NCI-H2227 (cell line): ENCODE measurements around the gene PITPNC1.
"Not testable (repeated sequence)": the region's sequence is repeated elsewhere in the genome, so short reads cannot be mapped to it uniquely, and the experiment has no call there.

Experiments used
- DNase-seq: peaks from one replicate; lab custom pipeline; 2025; ENCODE audit not compliant: unreplicated experiment; lab: John Stamatoyannopoulos, UW

Gene PITPNC1

DNA sequence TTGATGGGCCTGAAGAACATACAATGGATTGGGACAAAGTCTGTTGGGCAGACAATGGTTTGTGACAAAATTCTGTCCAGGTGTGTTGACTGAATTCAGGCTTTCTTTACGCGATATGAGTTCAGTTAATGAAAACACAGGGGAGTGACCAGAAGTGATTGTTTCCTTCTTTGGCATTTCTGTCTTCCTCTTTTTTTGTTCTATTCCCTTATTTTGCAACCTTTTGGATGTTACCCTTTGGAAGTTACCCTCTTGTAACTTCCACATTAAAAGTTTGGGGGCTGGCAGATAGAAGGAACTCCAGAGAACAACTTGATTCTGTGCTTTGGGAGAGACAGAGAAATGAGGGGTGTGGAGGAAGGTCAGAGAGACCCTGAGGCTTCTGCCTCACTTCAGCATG lies 126.7 kb downstream of the PITPNC1 start:
- no peak for DNase-seq

DNA sequence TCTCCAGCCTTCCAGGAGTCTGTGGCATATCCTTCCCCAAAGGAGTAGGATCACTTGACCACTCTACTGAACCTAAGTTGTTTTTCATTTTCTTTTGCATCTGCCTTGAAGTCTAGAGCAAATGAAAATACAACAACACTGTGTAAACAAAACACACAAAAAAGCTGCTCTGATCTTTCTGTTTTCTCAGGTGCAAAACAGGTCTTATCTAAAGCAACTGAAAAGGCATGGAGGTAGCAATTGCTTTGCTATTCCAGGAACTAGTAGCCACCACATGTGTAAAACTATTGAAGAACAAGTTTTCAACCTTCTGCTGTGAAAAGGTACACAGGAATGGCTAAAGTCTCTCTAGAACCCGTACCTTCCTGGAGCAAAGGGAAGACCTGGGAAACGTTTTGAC lies 127.1 kb downstream of the PITPNC1 start:
- DNase-seq = no peak

DNA sequence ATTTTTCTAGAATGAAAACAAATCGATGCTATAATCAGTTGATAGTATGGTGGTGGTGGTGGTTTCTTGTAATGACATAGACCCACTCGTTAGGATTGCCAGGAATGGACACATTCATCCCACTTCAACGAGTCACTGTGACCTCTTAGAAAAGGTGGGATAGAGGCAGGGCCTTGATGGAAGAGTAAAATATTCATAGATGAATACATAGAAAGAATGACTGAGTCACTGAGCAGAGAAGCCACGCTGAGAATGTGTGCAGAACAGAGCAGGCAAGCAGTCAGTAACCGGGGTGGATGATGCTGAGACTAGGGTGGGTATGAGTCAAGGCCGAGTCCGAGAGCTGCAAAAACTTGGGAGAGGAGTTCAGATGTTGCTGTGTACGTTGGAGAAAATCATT lies 129.9 kb downstream of the PITPNC1 start:
- no peak for DNase-seq

DNA sequence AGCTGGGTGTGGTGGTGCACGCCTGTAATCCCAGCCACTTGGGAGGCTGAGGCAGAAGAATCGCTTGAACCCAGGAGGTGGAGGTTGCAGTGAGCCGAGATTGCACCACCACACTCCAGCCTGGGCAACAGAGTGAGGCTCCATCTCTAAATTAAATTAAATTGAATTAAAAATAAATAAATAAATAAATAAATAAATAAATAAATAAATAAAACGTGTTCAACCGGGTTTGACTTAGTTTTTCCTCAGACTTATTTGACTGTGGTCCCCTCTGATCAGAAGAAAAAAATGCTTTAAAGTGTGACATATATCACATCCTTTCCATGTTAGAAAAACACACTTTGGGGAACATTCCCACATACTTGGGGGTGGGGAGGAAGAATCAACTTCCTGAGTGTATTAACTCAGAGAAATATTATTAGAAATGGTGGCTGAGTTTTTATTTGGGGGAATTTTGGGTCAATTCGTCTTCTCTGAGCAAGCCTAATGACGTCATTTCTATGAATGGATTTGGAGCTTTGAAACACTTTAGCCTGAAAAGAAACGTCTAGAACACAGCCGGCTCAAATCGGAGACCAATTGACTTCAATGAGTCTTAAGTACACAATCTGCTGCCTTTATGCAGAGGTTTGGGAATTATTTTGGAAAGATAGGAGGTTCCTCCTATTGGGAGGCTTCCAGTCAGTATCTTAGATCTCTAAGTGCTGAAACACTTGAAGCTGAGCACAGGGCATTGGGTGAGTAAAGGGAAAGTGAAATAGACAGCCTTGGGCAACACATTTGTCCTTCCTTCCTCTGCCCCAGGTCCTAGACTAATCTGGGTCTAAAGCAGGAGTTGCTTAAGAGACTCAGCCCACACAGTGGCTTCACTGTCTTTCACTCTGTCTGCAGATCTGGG lies 132.6 kb downstream of the PITPNC1 start:
- DNase-seq = peak; percentile 20

DNA sequence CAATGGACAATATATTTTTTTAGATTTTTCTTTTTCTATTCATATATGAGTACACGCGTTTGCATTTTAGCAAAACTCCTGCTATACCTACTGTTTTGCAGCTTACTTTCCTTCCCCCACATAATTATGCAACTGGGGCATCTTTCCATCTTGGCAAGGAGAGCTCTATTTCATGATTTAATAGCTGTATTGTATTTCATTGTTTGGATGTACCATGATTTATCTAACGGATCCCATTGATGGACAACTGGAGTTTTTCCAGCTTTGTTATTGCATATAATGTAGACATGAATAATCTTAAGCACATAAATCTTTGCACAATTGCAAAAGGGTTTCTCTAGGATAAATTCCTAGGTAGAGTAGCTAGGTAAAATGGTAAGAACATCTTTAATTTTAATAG lies 133.9 kb downstream of the PITPNC1 start:
- DNase-seq = no peak

DNA sequence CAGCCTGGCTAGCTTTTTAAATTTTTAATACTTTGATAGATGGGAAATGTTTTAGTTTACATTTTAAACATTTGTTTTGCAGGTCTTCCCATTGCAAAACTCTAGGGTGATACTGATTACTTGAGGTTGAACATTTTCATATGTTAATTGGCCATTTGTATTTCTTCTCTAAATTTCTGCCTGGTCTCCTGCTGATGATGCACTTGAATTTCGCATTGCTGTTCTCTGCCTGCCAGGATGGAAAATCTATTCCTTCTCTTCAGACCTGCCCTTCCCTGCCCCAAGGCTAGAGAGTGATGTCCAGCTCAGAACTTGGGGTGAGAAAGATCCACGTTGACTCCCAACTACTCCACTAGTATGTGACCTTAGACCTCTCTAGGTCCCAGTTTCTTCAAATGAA lies 134.7 kb downstream of the PITPNC1 start:
- no peak for DNase-seq

DNA sequence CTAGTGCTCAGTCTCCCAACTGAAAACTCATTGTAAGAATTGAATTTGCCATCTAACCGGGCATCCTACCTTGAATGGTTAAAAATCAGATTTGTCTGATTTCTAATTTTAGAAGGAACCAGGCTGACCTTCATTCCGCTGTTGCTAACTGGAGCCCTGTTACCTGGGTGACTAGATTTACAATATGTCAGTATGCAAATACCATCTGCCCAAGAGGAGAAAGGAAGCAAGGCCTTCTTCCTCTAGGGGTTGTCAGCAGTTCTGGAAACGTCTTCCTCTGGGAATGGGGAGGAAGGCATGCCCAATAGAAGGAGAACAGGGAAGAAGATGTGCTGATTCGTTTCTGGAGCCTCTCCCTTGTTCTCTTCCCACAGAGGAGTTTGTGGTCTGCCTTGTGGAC lies 137.9 kb downstream of the PITPNC1 start:
- no peak for DNase-seq

DNA sequence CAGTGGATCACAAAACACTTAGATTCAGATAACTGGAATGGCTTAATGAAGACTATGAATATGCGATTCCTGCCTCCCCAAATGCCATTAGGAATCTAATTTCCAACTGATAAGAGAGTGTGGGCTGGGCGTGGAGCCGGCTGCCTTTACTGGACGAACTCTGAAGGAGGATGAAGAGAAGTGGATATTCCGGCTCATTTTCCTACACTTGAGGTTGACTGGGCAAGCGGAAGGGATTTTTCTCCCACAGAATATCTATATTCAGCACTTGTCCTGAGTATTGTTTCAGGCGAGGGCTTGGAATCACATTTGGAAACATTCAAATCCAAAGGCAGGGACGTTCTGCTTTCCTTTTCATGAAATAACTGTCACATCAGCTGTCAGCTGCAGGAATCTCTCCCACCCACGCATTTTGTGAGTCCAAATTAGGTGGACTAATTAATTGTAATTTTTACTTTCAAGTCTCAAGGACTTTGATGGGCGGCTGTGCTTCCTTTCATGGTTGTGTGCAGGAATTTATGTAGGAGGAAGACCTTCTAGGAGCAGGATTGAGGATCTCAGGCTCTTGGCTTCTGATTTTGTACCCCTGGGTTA lies 138.5 kb downstream of the PITPNC1 start:
- DNase-seq = no peak

DNA sequence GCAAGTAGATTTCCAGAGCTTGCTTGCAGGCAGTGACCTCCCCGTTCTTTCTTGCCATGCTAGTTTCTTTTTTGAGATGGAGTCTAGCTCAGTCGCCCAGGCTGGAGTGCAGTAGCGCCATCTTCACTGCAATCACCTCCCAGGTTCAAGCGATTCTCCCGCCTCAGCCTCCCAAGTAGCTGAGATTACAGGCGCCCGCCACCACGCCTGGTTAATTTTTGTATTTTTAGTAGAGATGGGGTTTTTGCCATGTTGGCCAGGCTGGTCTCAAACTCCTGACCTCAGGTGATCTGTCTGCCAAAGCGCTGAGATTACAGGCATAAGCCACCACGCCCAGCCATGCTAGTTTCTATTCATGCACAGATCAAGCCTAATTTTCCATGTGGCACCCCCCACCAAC lies 139.5 kb downstream of the PITPNC1 start:
- not testable (repeated sequence) for DNase-seq

DNA sequence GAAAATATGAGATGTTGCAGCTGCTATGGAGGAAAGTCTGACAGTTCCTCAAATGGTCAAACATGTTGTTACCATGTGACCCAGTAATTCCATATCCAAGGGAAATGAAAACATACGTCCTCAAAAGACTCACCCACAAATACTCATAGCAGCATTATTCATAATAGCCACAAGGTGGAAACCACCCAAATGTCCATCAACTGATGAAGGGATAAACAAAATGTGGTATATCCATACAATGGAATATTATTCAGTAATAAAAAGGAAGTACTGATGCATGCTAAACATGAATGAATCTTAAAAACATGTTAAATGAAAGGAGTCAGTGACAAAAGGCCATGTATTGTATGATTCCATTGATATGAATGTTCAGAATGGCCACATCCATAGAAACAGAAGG lies 140.2 kb downstream of the PITPNC1 start:
- DNase-seq = no peak

DNA sequence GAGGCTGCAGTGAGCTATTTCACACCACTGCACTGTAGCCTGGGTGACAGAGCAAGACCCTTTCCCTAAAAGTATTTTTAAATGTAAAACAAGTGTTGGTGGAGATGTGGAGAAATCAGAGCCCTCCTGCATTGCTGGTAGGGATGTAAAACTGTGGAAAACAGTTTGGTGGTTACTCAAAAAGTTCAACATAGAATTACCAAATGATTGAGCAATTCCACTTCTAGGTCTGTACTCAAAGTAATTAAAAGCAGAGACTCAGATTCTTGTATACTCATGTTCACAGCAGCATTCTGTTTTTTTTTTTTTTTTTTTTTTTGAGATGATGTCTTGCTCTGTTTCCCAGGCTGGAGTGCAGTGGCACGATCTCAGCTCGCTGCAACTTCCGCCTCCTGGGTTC lies 141.8 kb downstream of the PITPNC1 start:
- no peak for DNase-seq

DNA sequence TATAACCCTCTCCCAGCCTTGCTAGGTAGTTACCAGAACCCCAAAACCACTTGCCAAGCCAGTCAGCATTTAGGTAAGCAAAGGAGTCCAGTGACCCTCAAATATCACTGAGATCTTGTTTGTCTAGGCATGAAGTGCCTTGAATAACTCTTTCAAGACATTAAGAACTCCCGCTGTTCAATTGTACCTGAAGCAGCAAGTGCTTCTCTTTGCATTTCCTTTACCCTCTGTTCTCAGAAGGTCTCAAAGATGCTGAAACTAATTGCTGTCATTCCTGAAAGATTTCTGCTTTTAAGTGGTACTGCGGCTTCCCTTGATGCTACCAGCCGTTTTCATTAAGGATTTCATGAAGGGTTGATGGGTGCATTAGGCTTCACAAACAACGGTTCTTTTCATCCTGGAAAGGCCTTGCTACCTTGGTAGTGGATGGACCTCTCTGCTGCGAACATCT lies 142.7 kb downstream of the PITPNC1 start:
- peak; percentile 51 for DNase-seq

DNA sequence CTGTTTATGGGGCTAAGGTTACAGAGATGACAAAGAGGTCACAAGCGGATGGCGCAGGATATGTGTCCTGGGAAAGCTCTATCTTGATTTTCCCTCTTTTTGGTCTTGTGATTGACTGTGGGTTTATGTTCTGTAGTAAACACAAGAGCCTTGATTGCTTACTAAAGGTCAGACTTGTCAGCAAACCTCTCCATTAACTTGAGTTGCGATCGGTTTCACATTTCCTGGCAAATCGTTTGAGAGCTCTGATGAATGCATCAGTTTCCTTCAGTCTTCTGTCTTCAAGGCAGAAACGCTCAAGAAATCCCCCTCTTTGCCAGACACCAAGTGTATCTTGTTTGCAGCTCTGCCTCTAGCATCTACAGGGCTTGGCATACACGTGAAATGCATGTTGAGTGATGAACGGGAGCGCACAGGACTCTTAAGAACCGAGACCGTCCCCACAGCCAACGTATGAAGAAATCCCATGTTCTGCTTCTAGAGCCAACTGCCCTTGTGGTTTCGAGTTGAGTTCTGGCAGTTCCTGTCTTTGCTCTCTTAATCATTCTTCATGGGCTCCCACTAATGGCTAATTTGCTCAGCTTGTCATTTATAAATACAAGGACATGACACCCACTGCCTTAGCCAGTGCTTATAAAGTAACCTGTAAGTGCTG lies 143.3 kb downstream of the PITPNC1 start:
- peak; percentile 51 for DNase-seq

DNA sequence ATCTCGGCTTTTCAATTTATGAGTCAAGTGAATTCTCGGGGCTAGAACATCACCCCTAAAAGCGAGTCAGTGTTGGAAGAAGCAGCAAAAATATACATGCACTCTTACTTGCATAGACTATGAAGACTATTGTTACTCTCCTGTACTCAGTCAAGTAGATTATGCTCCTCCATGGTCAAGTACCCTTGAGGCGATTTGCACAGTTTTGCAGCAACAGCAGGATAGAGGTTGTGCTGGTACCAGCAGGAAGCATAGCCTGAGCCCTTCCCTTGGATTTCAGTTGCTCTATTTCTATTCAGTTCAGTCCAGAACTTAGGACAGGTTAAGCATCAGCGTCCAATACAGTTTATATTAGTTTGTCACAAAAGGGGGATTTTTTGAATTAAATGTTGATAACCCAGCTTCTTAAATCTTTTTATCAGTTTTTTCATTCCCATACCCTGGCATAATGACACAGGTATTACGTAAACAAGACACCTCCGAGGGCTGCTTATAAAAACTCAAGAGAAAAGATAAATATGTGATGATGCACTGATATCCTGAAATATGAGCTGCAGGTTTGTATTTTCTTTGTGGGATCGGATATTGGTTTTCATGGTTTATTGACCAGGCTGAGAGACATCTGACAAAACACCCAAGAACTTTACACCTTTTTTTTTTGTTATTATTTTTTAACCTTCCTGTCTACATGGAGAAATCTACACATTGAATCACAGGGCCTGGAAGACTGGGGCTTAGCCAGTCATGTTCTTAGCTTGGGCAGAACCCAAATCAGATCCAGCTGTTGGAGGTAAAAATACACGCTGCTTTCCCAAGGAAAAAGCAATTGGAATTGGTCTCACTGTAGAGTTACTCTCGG lies 144.1 kb downstream of the PITPNC1 start:
- DNase-seq = peak; percentile 55

DNA sequence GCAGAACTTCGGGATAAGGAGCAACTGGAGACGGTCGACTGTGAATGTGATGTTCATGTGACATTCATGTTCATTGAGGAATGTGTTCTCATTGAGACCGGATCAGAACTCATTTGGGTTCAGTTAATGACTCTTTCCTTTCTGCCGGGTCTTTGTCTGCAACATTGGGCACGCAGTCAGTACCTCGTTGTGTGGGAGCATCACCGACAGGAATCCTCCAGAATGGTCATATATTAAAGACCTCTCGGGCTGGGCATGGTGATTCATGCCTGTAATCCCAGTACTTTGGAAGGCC lies 144.6 kb downstream of the PITPNC1 start:
- no peak for DNase-seq

DNA sequence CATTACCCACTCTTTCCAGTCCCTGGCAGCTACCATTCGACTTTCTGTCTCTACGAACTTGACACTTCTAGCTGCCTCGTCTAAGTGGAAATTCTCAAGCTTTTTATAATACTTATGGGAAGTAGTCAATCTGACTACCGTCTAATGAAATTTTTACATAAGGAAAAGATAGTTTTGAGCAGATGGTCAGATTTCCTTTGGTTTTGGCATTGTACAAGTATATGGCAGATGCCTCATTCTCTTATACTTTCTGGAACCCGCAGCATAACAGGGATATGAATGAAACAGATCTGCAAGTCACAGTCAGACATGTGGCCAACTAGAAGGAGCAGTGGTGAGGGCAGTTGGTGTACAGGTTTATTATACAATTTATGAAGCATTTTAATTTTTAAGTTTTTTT lies 146.0 kb downstream of the PITPNC1 start:
- no peak for DNase-seq

DNA sequence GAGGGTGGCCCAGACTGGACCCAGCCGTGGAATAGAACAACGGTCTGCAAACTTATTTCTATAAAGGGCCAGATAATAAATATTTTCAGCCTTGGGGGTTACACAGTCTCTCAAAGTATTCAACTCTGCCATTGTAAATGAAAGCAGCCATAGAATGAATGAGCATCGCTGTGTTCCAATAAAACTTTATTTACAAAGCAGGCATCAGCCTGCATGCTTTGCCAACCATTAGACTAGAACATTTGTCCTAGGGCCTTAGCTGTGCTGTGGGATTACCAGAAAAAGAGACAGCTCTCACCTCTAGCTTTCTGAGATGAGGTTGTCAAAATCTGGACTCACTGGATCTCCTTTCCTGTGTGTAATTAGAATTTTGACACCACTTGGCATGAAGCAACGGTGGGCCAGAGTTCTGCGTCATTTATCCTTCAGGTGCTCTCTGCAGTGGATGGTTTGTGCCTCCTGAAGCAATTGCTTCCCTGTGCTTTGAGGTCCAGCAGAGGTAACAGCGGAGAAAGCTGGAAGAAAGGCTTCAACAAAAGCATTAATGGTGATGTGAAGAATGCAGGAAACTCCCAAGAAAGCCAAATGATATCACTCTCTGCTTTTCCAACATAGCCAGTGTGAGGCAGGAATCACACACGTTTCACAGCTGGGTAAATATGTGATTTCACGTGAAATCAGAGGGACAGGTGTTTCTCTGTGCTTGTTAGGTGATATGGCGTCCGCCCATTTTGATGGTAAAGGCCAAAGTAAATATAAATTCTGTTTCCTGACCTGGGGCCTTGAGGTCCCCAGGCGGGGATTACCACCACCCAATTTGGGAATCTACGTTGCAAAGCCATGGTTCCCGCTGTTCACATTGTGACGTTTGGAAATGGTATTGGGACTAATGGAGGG lies 148.4 kb downstream of the PITPNC1 start:
- DNase-seq = no peak

DNA sequence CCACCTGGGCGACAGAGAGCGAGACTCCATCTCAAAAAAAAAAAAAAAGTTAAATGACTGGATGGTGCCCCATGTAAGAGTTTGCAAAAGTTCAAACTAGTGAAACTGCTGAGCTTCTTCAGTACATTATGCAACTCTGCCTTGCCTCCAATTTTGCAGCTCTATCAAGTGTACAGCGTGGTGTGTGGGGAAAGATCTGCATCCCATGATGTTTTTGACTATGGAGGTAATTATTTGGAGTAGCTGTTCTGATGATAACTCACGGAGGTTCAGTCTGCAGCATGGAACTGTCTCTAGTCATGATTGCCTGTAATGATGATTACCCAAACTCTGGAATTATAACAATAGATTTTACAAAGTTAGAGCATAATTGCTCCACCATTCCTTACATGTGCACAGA lies 149.6 kb downstream of the PITPNC1 start:
- no peak for DNase-seq

DNA sequence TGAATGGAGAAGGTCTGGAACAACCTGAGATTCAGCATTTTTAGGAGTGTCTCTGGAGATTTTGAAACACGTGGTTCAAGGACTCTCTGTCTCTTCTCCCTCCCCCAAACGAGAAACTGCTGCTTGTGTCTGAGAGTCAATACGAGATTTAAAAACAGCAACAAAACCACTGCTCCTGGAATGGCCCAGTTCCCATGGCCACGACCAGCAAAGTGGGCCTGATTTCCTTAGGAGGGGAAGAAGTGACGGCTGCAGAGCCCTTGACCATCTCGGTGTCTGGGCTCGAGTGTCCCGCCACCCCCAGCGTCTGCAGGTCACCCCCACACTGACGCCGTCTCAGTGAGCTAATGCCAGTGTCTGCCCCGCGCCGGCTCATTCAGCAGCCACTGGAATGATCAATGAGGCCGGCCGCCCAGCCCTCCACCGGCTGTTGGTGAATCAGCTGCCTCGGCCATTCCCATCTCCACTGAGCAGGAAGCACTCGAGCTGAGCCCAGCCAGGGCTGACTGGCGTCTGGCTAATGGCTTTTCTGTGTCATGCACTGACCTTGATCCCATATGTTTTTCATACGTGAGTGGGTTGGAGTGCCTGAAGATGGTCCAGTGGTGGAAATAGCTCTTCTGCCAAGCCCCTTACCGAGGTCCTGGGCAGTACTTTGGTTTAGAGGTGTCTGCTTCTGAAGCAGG lies 151.8 kb downstream of the PITPNC1 start:
- peak; percentile 93 for DNase-seq

DNA sequence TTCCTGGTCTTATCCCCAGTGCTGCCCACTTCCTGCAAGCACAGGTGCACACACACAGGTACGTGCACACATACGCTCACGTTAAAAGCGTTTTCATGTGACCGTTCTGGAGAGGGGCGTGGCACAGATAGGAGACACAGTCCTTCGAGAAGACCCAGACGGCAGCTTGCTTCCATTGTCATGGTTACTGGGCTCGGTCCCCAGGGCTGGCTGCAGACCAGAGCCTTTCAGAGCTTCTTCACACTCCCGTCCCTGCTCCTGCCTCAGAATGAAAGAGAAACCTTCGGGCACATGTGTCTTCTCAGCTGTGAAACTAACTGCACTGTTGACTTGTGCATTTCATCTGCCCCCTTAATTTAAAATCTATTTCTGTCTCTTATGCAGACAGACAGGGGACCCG lies 154.2 kb downstream of the PITPNC1 start:
- peak; percentile 81 for DNase-seq
